HG03558 (cell line): Measurements from ENCODE around the gene HCN3.

ENCODE experiments used
- ATAC-seq: cut with Tn5 transposase; IDR thresholded peaks from one replicate; pipeline ENCODE4 v1.9.1; 2021; ENCODE audit warnings: moderate number of reproducible peaks; ENCODE audit not compliant: unreplicated experiment; ENCODE audit errors: extremely low read depth

Gene HCN3

DNA sequence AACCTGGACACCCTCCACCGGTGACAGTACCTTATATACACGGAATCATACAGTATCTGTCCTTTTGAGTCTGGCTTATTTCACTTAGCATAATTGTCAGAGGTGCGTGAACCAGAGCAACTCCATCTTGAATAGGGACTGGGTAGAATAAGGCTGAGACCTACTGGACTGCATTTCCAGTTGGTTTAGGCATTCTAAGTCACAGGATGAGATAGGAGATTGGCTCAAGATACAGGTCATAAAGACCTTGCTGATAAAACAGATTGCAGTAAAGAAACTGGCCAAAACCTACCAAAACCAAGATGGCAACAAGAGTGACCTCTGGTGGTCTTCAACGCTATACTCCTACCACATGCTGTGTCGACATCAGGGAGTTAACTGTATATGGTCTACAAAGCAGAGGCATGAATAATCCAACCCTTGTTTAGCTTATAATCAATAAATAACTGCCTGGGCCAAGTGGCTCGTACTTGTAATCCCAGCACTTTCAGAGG lies 30.0 kb downstream of the HCN3 start:
- ATAC-seq: no peak

DNA sequence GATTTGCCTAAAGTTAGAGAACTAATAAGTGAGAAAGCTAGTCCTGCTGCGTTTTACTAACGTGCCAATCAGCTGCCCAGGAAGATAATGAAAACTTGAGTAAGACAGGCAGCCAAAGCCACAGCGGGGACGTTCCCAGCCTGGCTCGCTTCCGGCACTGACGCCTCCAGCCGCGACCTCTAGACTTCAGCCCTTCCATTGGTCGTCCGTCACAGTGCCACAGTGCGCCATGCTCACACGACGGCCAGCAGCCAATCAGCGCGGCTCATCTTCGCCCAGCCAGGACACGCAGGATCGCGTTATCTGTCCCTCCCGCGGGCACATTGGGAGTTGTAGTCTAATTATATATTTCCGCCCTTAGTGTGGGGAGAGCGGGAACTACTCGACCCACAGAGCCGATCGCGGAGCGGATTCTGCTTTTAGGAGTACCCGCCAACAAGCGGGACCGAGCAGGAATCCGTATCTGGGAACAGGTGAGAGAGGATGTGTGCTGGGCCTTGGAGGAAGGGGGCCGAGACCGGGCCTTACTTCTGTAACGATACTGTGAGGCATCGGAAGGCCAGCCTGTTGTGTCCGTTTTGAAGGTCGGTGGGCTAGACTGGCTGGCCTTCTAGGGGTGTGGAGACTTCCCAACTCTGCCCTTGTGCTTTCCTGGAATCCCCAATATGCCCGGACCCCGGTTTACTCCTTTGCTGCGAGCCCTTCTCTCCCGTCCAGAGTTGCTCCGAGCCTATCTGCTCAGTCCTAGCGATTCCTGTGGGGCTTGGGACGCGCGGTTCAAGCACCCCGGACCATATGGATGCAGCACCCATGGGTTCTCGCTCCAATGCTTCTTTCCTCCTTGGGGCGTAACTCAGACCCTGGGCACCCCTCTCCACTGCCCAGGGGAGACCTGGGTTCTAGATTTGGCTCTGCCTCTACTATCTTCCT lies 31.5 kb downstream of the HCN3 start, which contains the start of gene FDPS:
FDPS (plus strand) TSS at position 374 of the 930 bp plus-strand sequence. CDS start 924 bp downstream, outside the sequence.
- ATAC-seq: peak; percentile 78

DNA sequence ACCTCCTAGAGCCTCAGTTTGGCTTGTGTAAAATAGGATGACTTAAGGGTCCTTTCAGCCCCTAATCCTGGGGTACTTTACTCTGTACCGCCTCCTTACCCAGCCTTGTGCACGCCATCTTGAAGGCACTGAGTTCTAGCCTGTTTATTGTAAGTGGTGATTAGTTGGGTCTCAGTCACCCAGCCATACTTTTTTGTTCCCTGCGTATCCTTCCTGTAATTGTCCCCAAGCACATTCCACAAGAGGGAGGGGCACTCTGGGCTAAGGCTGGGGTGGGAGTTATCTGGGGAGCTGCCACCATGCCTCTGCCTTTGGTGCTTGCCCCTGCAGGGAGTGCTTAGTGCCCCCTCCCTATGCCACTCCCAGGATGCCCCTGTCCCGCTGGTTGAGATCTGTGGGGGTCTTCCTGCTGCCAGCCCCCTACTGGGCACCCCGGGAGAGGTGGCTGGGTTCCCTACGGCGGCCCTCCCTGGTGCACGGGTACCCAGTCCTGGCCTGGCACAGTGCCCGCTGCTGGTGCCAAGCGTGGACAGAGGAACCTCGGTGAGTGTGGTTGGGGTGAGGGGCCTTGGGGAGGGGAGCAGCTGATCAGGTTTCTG lies 32.3 kb downstream of the HCN3 start:
- ATAC-seq: no peak

DNA sequence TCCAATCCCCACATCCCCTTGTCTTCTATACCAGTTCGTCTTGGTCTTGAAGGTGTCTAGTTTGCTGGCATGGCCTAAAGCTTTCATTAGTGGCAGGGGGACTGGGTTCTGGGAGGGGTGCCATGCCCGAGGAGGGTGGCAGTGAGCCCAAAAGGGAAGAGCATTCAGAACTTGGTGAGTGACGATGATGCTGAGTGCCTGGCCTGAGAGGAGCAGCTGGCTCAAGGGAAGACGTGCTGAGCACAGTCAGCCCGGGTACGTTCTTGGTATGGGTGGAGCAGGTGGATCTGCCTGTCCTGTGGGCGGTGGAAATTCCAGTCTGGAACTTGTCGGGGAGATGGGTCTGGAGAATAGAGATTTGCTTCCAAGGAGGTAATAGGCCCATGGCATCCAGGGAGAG lies 36.0 kb downstream of the HCN3 start:
- no peak for ATAC-seq

DNA sequence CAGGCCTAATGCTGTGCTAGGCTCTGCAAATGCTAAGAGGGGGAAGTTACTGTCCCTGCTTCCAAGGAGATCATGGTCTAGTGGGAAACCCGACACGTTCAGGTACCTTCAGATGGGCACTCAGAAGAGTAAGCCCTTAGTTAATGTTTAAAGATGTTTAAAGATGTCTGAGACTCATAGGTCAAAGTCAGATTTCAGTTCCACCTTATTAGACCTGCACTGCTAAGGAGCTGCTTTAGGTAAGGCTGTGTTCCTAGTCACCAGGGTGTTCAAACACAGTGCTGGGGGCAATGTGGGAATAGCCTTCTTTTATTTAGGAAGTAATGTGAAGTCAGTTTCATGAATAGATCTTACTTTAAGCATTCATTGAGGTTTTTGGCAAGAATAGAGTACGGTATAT lies 39.7 kb downstream of the HCN3 start:
- ATAC-seq: no peak

DNA sequence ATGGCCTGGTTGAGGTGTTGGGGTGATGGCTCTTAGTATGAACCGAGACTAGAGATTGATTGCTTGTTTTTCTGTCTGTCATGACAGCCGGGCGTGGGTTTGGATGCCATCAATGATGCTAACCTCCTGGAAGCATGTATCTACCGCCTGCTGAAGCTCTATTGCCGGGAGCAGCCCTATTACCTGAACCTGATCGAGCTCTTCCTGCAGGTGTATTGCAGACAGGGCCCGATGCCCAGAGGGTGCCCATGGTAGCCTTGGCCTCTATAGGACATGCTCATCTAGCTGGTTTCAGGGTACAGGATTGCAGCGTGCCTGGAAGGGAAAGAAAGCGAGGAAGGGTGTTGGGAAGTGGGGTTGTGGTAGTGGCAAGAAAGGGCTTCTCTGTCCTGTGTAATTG lies 40.8 kb downstream of the HCN3 start:
- no peak for ATAC-seq

DNA sequence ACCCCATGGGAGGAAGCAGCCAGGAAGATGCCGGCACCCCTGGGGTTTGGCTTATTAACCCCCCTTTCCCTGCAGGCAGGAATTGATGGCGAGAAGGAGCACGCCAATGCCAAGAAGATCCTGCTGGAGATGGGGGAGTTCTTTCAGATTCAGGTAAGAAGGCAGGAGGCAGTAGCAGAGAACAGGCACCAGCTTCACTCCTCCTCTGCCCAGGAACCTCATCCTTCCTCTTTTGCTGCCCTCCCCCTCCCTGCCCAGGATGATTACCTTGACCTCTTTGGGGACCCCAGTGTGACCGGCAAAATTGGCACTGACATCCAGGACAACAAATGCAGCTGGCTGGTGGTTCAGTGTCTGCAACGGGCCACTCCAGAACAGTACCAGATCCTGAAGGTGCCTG lies 42.3 kb downstream of the HCN3 start:
- no peak for ATAC-seq

DNA sequence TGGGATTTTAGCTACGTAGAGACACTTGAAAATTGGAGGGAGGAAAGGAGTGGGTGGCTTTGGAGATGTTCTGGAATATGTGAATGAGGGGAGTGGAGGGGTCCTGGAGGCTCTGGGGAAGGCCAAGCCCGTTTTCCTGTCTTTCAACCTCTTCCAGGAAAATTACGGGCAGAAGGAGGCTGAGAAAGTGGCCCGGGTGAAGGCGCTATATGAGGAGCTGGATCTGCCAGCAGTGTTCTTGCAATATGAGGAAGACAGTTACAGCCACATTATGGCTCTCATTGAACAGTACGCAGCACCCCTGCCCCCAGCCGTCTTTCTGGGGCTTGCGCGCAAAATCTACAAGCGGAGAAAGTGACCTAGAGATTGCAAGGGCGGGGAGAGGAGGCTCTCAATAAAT lies 43.0 kb downstream of the HCN3 start:
- ATAC-seq: no peak

DNA sequence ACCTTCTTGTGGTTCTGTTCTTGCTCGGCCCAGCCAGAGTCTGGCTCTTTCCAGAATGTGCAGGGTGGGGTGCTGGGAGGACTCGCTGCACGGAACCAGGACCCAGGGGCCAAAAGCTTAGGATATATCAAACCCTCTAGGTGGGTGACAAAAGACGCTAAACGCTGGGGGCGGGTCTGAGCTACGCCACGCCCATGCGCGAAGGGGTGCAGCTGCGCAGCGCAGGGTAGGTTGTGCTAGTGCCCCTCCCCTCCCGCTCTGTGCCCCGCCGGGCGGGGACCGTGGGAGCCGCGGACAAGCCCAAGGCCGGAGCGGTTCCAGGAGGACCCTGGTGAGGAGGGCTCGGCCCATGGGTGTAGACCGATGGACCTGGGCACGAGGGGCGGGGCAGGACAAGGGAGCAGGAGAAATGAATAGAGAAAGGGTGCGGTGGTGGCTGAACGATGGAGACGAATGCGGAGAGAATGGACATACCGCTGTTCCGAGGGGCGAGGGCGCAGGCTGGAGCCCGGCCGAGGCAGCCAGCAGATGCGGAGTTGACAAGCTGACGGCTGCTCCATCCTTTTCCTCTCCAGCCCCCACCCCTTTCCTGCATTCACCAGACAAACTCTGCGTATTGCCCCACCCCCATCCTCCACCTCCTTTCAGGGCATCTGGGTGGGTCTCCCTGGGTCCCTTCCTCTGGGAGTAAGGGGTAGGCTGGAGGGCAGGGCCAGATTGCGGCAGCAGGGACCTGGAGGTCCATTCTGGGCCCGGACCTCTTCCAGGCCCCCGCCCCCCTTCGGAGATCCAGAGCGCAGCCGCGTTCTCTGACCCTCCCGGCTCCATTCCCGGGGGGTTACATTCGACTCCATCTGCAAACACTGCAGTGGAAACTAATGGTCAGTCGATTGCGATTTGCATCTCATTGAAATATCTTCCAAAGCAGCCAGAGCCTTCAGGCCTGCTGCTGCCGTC lies 43.7 kb downstream of the HCN3 start, which contains the start of gene RUSC1:
RUSC1 (plus strand) TSS at position 234 of the 957 bp plus-strand sequence. CDS start 880 bp downstream, outside the sequence.
- no peak for ATAC-seq

DNA sequence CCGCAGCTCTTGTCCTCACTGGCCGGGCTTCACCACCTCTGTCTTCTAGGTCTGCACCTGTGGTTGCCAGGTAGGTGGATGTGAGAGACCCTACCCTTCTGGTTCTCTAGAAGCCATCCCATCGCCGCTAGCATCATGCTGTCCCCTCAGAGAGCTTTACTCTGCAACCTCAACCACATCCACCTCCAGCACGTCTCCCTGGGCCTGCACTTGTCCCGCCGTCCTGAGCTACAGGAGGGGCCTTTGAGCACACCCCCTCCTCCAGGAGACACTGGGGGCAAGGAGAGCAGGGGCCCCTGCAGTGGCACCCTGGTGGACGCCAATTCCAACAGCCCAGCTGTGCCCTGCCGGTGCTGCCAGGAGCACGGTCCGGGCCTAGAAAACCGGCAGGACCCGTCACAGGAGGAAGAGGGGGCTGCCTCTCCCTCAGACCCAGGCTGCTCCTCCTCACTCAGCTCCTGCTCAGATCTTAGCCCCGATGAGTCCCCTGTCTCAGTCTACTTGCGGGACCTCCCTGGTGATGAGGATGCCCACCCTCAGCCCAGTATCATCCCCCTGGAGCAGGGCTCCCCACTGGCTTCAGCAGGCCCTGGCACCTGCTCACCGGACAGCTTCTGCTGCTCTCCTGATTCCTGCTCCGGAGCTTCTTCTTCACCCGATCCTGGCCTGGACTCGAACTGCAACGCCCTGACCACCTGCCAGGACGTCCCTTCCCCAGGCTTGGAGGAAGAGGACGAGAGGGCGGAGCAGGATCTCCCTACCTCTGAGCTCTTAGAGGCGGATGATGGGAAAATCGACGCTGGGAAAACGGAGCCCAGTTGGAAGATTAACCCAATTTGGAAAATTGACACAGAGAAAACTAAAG lies 44.6 kb downstream of the HCN3 start:
- no peak for ATAC-seq

DNA sequence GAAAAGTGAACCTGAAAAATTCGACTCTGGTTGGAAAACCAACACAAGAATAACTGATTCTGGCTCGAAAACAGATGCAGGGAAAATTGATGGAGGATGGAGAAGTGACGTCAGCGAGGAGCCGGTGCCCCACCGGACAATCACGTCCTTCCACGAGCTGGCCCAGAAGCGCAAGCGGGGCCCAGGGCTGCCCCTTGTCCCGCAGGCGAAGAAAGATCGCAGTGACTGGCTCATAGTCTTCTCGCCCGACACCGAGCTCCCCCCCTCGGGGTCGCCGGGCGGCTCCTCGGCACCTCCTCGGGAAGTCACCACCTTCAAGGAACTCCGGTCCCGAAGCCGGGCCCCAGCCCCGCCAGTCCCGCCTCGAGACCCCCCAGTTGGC lies 45.3 kb downstream of the HCN3 start:
- ATAC-seq: no peak

DNA sequence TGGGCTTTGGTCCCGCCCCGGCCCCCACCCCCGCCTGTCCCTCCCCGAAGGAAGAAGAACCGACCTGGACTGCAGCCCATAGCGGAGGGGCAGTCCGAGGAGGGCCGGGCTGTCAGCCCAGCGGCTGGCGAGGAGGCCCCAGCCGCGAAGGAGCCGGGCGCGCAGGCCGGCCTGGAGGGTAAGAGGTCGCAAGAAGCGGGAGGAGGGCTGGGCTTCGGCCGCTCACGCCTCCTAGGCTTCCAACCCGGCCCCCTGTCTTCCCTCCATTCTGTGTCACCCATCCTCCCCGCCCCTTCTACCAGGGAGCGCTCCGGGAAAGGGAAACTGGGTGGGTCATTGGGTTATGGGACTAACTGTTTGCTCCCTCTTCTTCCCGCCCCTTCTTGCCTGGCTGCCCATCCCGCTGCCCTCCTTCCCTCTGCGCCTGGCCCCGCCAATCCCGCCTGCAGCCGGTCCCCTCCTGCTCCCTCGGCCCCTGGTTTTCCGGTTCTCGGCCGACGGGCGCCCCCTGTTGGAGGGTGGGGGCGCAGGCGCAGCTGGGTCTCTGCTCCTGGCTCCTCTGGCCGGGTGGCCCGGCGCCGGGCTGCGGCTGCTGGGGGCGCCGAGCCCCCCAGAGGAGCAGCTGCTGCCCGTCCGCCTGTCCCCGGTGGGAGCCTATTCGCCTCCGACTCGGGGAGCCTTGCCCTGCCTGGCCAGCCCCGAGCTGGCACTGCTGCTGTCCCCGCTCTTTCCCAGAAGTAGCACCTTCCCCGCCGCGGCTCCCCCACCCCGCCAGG lies 45.9 kb downstream of the HCN3 start:
- peak; percentile 36 for ATAC-seq

DNA sequence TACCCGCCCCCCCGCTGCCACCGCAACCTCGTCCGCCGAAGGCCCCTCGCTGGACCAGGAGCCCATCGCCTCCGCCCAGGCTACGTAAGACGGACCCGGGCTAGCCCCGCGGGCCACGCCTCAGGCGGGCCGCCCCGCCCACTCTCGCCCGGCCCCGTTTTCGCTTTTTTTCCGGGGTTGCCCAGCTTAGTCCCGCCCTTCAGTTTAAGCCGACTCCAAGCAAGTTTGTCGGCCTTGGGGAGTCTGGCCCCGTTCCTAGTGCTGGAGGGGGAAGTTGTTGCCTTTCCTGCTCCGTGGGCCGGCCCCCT lies 46.4 kb downstream of the HCN3 start:
- ATAC-seq: peak; percentile 23

DNA sequence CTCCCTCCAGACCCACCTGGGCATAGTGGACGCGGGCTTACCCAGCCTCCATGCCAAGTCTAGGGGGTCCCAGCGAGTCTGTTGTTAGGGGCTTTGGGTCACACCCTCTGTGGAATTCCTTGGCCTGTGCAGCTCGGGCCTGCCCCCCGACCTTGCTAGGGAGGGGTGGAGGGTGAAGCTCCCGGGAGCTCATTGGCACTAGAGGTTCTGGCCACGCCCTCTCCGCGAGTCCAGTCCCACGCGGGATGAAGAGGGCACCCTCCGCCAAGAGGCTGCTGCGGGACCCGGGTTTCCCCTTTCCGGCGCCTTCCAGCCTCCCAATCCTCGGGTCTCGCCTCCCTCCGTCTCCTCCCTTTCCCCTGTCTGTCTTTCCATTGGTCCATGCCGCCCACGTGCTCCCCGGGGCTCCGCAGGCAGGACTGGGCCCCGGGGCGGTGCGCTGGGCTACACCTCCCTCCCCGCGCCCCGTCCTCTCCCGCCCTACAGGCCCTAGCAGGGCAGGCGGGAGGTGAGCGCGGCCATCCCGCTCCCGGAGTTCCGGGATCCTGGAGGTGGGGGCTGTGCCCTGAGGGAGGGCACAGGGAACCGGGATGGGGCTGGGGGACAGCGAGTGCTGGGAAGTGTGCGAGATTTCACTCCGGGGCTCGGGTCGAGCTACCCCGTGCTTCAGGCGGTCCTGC lies 46.9 kb downstream of the HCN3 start:
- ATAC-seq: peak; percentile 39

DNA sequence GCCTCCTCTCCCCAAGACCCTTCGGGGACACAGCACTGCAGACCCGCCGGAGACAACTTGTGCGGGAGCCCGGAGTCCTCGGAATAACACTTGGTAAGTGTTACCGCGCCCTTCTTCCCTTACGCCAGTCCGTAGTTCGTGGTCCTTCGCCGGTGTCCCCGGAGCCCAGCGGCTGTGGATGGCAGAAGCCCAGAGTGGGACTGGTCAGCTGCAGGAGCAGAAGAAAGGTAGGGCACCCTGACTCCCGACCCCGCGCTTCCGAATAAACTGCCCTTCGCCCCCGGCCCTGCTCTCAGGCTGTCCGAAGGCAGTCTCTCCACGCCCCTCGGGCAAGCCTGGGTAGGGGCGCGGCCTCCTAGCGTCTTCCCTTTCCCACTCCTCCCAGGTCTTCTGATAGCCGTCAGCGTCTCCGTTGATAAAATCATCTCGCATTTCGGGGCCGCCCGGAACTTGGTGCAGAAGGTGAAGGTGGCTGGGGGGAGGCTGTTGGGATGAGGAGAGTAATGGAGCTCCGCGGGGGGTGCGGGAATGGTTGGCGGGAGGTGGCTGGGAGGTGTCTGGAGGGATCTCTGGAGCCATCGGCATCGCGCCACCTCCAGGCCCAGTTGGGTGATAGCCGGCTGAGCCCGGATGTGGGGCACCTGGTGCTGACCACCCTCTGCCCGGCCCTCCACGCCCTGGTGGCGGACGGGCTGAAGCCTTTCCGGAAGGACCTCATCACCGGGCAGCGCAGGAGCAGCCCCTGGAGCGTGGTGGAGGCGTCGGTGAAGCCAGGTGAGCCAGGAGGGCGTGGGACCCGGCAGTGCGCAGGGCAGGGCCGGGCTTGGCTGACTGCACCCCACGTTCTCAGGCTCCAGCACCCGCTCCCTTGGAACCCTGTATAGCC lies 47.7 kb downstream of the HCN3 start:
- no peak for ATAC-seq

DNA sequence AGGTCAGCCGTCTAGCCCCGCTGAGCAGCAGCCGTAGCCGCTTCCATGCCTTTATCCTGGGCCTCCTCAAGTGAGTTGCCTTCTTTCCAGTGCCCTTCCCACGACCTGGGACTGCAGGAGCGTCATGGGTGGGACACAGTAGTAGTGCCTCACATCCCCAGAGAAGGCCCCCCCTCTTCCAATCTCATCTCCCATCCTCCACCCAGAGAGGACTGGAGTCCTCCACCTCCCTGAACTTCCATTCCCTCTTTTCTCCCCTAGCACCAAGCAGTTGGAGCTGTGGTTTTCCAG lies 48.3 kb downstream of the HCN3 start:
- no peak for ATAC-seq

DNA sequence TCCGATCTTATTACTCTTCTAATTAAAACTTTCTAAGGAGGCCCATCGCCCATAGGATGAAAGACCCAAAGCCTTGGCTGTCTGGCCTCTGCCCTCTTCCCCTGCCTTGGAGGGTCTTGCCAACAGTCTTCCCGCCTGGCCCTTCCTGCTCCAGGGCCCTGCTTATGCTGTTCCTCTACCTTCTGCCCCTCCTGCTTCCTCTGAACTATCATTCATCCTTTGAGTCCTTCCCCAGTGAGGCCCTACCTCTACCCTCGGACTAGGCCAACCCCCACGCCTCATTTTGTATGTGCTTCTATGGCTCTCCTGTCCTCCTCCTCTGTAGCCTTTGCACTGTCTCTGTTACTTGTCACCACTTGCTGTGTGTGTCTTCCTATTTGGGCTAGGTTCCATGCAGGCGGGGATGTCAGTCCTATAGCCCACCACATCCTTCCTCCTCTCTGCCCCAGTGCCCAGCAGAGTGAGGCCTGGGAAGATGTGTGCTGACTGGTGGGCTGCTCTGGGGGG lies 48.8 kb downstream of the HCN3 start:
- no peak for ATAC-seq
